Activated CD4-positive, alpha-beta T cell treated with anti-CD3 and anti-CD28 coated beads, Interleukin-10, Interleukin-2, amounts not matched to agents 100 ng/mL and 50 ng/mL, durations not matched to agents 16 hours and 8 hours (primary cell): Measurements from ENCODE around the gene CTSZ.

Source experiments
- DNase-seq: peaks from one replicate; pipeline ENCODE4 v3.0.0-alpha.2; 2020

Gene CTSZ

DNA sequence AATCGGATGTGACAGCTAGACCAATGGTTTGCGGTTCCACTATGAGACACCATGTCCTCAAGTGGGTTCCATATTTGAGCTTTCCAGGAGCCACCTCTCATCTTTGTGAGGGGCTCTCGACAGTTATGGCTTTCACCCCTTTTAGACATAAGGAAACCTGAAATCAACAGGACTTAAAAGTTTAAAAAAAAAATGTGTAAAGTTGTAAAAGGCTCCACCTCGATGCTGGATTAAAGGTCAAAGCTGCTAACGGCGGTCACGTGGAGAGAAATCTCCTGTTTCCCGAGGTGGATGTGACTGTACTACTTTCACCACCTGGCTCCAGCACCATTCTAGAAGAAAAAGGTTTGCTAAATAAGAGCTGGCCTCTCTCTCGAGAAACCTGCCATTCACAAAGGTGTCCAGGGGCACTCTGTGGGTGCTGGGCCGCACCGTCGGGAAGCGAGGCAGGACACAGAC lies 24.5 kb upstream of the CTSZ start:
- peak; percentile 50 for DNase-seq

DNA sequence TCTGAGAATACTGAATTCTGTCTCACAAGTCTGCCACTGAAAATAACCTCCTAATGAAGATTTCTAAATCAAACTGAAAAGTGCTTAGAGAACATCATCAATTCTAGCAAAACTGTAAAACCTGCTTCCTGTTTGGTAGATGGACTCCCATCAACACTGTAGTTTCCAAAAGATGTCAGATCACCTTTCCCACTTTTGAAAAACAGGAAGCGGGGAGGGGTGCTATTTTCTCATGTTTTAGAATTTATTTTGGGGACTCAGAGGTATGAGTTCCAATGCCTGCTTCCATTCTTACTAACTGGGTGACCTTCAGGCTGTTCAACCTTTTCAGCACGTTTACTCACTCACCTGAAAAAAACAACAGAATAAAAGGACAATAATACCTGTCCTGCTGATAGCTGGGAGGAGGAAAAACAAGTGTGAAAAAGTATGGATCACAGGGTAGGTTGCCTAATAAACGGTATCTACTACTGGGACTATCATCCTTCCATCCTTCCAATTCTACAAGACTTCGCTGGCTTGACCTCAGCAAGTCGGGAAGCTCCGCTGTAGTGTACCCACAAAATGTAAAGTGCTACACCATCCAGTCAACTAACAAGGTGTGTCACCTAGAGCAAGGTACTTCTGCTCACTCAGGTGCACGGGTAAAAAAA lies 24.0 kb upstream of the CTSZ start:
- DNase-seq, result no peak

DNA sequence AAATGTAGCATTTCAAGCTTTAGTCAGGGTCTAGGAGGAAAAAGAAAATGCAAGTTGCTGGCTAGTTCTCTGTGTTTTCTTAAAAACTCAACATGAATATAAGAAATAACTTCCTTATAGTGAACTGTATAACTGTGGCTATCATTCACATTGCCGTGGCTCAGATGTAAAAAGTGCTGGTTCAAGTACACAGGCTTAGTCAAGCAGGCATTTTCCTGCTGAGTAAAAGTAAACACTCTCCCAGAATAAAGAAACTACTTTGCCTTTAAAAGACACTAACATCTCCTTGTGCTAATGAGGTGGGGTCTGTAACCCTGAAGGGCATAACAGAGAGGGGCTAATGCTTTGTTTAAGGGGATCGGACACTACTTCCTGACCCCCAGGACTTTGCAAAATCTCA lies 21.8 kb upstream of the CTSZ start:
- no peak for DNase-seq

DNA sequence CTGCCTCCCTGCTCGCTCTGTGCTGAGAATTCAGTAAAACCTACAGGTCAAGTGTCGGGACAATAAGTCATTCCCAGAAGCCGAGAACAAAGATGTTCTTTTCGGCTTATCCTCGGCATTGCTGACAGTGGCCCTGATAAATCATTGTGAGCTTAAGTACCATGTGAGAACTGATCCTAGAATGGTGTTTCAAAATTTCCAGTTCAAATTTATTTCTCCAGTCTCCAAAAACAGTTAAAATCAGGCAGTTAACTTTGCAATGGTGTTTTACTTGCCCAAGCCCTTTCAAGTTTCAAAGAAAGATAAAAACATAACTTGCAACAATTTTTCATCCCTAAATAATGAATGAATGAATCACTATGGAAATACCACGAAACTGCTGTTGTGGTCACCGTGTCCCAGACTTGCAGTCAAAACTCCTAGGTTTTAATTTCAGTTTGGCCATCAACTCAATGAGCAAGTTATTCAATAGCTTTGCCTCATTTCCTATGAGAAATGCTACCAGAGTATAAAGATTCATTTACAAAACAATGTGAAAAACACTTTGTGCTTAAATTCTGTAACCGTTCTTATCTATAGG lies 20.8 kb upstream of the CTSZ start:
- DNase-seq, result no peak

DNA sequence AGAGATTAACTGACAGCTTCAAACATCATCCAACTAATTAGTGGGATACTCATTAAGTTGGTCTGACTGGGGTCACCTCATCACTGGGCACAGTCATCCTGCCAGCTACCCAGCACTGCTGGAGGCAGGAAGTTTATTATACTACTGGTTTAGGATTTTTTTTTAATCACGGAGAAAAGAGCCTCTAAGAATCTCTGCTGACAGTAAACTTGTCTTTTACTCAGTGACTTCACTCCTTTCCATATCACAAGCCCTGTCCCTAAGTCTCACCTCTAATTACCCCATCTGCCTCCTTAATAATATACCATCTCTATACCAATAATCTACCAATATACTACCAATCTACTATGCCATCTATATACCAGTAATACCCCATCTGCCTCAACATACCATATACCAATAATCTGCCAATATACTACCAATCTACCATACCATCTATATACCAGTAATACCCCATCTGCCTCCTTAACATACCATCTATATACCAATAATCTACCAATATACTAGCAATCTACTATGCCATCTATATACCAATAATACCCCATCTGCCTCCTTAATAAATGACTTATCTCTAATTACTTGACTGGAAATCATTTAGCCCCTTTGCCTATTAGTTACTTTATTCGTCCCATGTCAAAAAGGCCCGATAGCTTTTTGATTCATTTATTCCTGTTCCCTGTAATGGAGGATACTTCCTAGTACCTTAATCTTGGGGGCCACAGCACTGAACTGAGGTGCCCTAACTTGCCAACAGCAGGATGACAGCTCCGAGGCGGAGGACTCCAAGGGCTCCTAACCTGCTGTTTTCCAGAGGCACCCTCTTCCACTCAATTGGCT lies 20.1 kb upstream of the CTSZ start:
- DNase-seq, result no peak

GRCh38 chr20:59025511-59025910 lies 18.5 kb upstream of the CTSZ start:
- DNase-seq, result no peak

- DNase-seq, result no peak
Measured at GRCh38 chr20:59025086-59025485, 18.0 kb upstream of the CTSZ start.

DNA sequence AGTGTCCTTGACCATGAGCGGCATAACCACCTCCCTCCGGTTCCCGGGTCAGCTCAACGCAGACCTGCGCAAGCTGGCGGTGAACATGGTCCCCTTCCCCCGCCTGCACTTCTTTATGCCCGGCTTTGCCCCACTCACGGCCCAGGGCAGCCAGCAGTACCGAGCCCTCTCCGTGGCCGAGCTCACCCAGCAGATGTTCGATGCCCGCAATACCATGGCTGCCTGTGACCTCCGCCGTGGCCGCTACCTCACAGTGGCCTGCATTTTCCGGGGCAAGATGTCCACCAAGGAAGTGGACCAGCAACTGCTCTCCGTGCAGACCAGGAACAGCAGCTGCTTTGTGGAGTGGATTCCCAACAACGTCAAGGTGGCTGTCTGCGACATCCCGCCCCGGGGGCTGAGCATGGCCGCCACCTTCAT lies 17.1 kb upstream of the CTSZ start:
- no peak for DNase-seq

DNA sequence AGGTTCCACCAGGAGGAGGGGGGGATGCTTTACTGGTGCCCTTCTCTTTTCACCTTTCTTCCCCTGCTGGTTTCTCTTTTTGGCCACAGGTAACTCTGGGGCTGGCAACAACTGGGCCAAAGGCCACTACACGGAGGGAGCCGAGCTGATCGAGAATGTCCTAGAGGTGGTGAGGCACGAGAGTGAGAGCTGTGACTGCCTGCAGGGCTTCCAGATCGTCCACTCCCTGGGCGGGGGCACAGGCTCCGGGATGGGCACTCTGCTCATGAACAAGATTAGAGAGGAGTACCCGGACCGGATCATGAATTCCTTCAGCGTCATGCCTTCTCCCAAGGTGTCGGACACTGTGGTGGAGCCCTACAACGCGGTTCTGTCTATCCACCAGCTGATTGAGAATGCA lies 16.6 kb upstream of the CTSZ start:
- DNase-seq, result no peak

DNA sequence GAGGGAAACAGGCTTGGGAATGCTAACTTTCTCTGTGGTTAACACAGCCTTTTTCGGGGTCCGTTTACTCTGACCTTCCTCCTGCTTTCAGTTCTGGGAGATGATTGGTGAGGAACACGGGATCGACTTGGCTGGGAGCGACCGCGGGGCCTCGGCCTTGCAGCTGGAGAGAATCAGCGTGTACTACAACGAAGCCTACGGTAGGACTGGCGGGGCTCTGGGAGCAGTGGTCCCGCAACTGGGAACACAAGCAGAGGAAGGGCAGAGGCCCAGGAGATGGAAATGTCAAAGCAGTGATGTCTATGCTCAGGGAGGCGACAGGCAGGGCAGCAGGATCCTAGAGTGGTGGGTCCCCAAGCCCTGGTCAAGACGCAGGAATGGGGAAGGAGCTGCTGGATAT lies 15.7 kb upstream of the CTSZ start:
- DNase-seq, result no peak

- no peak for DNase-seq
Measured at GRCh38 chr20:59020938-59021551, 14.0 kb upstream of the CTSZ start.

DNA sequence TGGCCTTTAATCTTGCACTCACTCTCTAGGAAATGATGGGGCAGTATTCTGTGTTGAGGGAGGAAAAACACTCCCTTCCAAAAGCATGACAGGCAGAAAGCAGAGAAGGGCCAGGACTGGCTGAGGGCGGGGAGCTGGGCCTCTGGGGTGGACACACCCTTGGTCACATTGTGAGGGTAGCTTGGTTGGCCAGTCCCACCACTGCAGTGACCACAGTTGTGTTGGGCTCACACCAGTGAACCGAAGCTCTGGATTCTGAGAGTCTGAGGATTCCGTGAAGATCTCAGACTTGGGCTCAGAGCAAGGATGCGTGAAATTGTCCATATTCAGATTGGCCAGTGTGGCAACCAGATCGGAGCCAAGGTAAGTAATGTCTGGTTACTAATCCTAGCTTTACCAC lies 12.2 kb upstream of the CTSZ start, which contains the start of gene TUBB1:
Gene TUBB1, plus strand, starts transcription at position 213 of the 400 bp plus-strand sequence. Its CDS starts 94 bp downstream, at position 307.
- no peak for DNase-seq

GRCh38 chr20:59018817-59019216 lies 11.8 kb upstream of the CTSZ start:
- DNase-seq, result no peak

DNA sequence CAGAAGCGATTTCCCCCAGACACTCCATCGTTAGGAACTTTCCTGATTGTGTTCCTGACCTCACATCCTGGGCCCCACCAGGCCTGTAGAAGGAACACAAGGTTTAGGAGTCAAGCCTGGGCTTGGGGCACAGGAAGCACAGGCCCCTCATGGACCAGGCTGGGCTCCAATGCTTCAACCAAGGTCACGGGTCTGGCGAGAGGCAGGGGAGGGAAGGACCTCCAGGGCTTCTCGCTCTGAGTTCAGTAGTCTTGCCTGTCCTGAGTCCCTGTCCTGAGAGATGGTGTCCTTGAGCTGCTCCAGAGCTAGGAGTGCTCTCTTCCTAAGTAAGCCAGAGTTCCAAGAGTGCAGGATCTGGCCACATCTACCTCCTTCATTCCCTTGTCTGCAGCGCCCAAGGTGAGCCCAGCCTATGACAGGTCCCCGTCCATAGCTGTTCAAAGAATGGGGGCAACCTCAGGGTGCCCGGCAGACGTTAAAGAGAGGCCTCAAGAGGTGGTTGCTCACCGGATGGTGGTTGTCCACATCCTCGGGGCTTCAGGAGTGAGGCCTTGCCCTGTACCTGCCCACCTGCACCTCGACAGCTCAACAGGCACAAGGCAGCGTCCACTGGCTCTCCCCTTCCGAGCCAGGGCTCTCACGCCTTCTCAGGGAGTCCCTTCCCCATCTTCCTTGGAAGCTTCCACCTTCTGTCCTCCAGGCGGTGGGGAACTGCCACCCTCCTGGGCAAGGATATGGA lies 10.6 kb upstream of the CTSZ start:
- no peak for DNase-seq

DNA sequence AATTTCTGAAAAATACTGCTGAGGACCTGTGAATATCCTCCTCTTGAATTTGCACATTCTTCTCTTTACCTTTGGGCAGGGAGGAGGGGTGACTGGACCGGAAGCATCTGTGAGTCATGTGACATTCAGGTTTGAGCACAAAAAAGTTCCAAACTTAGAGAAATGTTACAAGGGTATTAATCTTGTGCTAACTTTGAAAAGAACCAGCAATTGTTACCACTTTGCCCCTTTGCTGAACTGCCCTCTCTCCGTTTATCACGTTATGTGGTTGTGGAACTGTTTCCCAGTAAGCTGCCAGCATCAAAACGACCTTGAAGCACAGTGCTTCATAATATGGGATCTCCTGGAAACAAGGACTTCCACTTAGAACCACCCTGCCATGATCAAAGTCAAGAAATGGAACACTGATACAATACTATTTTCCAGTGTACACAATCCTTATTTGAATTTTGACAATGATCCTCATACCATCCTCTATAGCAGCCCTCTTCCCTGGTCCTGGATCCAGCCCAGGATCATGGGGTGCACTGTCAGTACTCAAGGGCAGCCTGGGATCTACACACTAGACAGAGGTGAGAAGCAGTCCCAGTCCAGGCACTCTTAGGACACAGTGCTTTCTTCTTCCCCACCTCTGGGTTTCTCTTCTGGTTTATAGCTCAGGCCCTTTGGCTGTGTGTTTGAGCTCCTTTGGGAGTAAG lies 9.9 kb upstream of the CTSZ start:
- peak; percentile 21 for DNase-seq

GRCh38 chr20:59015812-59016711 lies 9.0 kb upstream of the CTSZ start:
- DNase-seq, result no peak

DNA sequence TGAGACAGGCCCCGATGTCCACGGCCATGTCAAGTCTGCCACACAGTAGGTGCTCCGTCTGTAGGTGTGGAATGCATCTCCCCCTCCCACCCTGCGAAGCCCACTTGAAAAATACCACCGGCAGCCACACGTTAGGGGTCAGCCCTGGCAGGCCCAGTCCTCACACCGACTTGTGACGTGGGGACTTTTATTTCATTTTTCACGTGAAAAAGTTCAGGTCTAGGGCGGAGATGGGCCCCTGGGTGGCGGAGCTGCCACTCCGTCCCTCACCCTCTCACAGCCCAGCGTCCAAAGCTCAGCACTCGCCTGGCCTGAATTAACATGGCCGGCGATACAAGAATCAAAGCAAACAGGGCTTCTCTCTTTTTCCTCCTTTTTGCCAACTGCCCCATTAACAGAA lies 8.4 kb upstream of the CTSZ start:
- DNase-seq, result no peak

- no peak for DNase-seq
Measured at GRCh38 chr20:59014680-59015389, 7.8 kb upstream of the CTSZ start.

DNA sequence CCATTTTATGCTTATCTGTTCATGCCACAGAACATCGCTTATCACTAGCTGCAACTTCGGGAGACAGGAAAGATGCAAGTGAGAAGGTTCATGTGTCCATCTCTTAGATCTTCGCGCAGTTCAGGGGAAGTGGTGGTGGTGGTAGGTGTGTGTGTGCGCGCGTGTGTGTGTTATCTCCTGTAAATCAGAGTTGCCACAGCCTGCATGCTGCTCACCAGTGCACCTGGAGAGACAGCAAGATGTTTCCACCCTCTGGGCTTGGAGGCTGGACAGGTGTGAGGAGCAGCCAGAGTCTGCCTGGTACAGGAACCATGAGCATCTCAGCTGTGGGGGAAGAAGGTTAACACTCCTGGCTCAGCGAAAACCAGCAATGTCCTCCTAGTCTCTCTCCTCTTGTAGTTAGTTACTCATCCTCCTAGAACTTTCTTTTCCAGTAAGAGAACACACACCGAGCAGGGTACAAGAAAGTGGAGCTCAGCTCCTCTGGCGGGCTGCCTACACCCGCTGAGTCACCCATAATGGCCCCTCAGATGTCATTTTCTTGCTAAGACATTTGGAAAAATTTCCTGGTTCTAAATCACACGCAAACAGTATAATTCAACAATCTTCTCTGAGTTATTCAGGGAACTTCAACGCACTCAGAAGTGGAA lies 7.0 kb upstream of the CTSZ start:
- peak; percentile 13 for DNase-seq
